ENCODE measurements around the gene DNAJC19. TPM values are rescaled to one million over a fixed set of nuclear protein-coding genes. Genes with fewer than 3 reads are reported as not detected.
"Not testable (repeated sequence)": the region's sequence is repeated elsewhere in the genome, so short reads cannot be mapped to it uniquely, and the experiment has no call there.

DNAJC19 gene
- 68.8 and 92.7 TPM in 2 replicates for polyA plus RNA-seq (2014; cell fraction: cytosol; rRNA removed)
- 70.3 and 87.9 TPM in 2 replicates for polyA plus RNA-seq (2014; cell fraction: nucleus; rRNA removed)

DNA sequence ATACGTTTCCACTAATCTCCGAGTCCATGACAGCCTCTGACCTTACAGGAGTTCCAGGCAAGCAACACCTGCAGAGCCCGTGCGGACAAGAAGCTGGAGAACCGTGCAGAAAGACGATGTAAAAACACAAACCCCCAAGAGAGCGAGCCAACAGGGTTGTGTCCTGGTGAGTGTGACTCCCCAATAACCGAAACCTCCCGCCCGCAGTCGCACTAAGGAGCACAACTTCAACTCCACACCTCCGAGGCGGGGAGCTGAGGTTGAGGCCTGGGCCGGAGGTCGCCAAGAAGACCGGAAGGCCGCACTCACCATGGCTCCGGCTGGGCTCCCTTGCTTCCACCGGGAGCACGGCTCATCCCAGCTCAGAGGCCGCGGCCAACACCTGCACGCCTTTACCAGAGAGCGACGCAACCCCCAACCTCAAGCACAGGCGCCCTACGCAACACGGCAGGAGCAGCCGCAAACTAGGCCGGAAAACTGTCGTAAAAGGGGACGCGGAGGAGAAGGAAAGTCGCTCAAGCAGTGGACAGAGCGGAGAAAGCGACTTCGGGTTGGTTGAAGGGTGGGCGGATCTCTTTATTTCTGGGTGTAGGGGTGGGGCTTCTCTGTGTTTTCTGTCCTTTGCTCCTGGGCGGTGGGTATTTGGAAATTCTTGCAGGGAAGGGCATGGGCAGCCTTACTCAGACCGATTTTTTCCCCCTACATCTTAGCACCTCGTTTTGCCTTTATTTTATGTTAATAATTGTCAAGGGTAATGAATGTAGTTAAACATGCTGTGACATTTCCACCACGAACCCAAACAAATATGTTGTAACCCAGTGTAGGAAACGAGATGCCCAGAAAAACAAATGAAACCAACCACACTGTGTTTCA is at the start of gene DNAJC19:
DNAJC19 (minus strand) TSS at position 446 of the 873 bp plus-strand sequence; CDS start at position 312, 134 bp downstream.
- peak; percentile 99 for DNase-seq (ENCODE audit: low spot score)

DNA sequence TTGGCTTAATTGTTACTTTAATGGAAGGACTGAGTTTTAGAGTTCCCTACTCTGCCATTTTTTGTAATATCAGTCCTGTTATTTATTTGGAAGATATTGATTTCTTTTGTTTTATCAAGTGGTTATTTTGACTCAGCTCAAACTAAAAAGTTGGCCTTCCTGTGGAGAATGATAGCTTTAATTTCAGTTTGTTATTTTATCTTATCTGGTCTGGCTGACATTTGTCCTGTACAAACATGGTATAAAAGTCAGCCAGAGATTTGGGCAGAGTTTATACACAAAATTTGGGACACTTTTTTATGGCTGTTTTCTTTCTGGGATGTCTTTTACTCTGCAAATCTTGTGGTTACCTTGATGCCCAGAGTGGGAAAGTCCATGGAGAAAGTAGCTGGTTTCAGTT is 41.4 kb upstream of the DNAJC19 start:
- DNase-seq (ENCODE audit: low spot score), result no peak

DNA sequence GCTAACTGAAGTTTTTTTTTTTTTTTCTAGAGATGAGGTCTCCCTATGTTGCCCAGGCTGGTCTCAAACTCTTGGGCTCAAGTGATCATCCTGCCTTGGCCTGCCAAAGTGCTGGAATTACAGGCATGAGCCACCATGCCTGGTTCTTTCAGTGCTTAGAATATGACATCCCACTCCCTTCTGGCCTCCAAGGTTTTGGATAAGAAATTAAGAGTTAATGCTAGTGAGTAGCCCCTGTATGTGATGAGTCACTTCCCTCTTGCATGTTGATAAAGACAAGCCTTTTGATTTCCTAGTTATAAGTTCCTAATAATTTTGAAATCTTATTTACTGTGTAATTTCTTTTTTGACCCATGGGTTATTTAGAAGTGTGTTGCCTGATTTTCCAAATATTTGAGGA is 35.7 kb upstream of the DNAJC19 start:
- DNase-seq (ENCODE audit: low spot score), result no peak

DNA sequence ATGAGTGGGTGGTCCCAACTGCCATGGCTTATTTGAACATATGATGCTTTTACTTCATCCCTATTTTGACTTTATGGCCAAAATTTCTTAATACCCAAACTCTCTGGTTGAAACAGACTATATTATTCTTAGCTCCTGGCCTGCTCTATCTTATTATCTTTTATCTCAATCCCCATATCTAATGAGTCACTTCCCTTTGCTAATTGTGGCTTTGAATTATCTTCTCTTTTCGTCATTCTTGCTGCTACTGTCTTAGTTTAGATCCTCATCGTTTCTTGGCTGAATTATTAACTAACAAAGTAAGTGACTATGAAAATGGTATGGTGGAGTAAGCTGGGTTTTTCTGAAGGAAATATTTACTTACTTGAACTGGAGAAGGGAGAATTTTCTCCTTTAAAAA is 28.2 kb upstream of the DNAJC19 start:
- no peak for DNase-seq (ENCODE audit: low spot score)

DNA sequence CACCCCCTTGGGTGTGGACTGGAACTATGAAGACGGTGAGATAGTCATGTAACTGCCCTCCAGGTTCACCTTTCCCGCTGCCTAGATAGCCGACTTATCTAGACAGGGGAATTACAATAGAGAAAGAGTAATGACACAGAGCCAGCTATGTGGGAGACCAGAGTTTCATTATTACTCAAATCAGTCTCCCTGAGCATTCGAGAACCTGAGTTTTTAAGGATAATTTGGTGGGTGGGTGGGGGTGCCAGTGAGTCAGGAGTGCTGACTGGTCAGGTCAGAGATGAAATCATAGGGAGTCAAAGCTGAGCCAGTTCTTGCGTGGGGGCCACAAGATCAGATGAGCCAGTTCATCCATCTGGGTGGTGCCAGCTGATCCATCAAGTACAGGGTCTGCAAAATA is 19.7 kb upstream of the DNAJC19 start:
- DNase-seq (ENCODE audit: low spot score), result no peak

DNA sequence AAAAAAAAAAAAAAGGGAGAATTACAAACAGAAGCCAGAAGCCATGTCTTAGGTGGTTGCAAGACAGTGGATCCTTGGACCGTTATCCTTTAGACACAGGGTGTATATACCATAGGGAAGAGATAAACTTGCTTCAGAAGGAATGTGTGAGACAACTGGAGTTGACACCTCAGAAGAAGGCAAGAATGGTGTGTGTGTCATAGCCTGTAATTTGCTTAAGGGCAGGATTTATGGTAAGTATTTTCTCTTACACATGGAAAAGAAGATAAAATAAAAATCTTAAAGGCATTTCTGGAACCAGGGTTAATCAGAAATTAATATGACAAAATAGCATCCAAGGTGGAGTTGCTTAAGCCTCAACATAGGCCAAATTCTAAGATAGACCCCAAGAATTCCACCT is 19.3 kb upstream of the DNAJC19 start:
- no peak for DNase-seq (ENCODE audit: low spot score)

DNA sequence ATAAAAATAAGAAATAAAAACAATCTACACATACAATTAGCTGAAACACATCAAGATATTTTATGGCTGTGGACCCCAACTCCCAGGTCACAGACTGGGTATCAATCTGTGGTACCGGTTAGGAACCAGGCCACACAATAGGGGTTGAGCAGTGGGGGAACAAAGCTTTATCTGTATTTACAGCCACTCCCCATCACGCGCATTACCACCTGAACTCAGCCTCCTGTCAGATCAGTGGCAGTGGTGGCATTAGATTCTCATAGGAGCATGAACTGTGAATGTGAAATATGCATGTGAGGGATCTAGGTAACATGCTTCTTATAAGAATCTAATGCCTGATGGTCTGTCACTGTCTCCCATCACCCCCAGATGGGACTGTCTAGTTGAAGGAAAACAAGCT is 17.7 kb upstream of the DNAJC19 start:
- DNase-seq (ENCODE audit: low spot score), result no peak

DNA sequence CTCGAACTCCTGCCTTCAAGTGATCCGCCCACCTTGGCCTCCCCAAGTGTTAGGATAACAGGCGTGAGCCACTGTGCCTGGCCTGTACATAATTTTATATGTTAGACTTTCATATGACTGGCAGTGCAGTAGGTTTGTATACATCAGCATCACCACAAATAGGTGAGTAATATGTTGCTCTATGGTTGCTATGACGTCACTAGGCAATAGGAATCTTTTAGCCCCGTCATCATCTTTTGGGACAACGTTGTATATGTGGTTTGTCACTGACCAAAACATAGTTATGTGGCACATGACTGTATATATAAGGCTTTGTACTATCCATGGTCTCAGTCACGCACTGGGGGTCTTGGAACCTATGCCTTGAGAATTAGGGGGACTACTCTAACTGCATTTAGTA is 17.0 kb upstream of the DNAJC19 start:
- no peak for DNase-seq (ENCODE audit: low spot score)

DNA sequence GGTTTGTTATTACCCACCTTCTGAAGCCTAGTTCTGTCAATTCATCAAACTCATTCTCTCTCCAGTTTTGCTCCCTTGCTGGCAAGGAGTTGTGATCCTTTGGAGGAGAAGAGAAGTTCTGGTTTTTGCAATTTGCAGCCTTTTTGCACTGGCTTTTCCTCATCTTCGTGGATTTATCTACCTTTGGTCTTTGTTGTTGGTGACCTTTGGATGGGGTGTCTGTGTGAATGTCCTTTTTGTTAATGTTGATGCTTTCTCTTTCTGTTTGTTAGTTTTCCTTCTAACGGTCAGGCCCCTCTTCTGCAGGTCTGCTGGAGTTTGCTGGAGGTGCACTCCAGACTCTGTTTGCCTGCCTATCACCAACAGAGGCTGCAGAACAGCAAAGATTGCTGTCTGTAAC is 13.9 kb upstream of the DNAJC19 start:
- not testable (repeated sequence) for DNase-seq (ENCODE audit: low spot score)

DNA sequence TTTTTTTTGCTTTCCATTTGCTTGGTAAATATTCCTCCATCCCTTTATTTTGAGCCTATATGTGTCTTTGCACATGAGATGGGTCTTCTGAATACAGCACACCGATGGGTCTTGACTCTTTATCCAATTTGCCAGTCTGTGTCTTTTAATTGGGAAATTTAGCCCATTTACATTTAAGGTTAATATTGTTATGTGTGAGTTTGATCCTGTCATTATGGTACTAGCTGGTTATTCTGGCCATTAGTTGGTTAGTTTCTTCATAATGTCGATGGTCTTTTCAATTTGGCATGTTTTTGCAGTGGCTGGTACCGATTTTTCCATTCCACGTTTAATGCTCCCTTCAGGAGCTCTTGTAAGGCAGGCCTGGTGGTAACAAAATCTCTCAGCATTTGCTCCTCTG is 12.8 kb upstream of the DNAJC19 start:
- DNase-seq (ENCODE audit: low spot score), result not testable (repeated sequence)

DNA sequence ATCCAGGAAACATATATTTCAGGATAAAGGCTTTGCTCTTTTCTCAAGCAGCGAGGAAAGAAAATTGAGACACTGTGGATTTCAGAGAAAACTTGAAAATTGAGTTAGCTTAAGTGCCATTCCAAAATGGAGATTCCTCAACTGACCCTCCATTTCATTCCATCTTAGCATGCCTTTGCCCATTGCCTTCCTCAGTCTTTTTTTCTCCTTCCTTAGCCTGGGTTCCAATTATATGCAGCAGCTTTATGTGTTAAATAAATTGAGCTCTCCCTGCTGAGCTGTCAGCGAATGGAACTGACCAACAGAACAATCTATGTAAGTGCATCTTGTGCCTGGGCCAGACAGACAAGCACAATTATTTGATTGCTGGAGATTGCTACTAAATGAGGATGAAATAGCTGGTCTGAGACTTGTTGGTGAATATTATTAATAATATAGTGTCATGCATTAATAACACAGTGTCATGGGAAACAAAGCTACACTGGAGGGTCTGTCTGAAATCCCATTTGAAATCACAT is 6.9 kb upstream of the DNAJC19 start:
- no peak for DNase-seq (ENCODE audit: low spot score)

DNA sequence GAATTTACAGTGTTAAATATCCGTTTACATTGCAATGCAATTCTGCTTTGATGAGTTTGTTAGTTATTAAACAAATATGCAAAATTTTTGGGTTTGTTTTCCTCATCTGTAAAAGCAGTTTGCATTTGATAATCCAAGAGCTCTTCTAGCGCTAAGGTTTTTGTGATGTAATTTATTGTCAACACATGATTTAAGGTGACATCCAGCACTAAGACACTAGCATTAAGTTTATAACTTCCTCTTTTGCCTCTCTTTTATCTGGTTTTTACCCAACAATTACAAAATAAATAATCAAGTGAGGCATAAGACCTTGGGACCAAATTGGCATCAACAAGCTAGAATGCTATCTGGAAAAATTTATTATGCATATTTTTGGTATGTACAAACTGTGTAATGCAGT is 969 bp upstream of the DNAJC19 start:
- DNase-seq (ENCODE audit: low spot score), result no peak

DNA sequence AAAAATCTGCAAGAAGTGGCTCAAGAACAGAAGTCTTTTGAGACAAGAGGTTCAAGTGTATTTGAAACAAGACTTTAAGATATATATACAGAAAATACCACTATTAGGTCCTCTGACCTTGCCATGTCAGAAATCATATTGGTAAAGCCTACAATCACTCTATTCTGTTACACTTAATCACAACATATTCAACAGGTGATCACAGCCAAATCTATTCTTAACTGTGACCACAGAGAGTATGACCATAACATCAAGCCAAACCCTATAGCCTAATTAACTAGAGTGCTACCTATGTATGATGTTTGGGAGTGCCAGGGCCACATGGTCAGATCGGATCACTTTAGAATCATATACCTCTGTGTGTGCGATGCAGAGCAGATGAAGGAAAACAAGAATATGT is 2.2 kb downstream of the DNAJC19 start:
- no peak for DNase-seq (ENCODE audit: low spot score)

DNA sequence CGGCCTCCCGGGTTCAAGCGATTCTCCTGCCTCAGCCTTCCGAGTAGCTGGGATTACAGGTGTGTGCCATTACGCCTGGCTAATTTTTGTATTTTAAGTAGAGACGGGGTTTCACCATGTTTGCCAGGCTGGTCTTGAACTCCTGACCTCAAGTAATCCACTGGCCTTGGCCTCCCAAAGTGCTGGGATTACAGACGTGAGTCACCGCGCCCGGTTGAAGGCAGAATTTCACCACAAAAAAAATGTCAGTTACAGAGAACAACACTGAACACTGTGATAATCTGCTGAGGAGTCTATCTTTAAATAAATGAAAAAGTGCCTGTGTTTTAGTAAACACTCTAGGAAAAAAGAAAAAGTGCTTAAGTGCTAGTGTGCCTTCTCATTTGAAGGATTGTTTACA is 3.2 kb downstream of the DNAJC19 start:
- DNase-seq (ENCODE audit: low spot score), result not testable (repeated sequence)

DNA sequence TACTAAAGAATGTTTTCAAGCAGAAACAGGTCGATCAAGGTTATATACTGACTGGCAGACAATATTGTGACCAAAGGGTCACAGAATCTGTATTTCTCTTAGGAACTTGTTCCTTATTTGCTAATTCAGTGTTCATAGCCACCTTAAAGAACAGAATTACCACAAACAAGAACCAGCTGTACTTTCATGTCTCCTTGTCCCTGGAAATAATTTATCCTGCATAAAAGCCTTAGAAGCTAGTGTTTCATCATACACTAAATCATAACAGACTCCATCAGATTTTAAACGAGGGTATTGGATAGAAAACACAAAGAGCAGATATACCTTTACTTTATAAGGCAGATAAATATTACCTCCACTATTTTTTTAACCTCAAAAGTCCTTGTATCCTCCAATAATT is 6.4 kb downstream of the DNAJC19 start:
- no peak for DNase-seq (ENCODE audit: low spot score)

DNA sequence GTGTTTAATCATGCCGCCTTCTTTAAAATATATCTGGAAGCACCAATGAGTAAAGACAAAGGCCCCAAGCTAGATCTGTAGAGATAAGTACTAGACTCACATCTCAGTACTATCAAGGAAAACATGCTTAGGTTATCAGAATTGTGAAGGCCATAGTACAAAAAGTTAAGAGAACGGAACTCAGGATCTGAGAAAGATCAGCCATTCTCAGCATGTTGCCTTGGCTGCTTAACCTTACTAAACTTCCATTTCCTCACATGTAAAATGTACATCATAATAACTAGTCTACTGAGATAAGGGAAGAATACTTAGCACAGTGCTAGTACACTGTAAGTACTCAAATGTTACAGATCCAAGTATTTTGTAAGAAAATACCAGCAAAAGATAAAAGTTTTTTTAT is 7.6 kb downstream of the DNAJC19 start:
- DNase-seq (ENCODE audit: low spot score), result no peak

DNA sequence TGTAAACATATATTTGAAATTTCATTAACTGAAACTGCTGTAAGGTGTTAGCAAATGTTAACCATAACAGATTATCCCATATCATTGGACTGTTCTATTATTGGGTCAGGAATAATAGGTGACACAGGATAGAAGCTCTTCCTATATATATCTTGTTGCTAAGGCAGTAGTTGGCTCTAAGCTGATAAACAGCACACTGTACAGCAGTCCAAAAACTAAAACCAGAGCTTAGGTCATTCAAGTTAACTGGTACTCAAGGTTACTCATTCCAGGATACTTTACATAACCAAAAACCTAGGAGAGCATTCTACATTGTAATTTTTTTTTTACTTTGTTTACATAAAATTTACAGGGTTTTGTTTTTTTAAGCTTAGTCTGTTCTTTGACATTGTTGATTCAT is 8.9 kb downstream of the DNAJC19 start:
- DNase-seq (ENCODE audit: low spot score), result no peak

DNA sequence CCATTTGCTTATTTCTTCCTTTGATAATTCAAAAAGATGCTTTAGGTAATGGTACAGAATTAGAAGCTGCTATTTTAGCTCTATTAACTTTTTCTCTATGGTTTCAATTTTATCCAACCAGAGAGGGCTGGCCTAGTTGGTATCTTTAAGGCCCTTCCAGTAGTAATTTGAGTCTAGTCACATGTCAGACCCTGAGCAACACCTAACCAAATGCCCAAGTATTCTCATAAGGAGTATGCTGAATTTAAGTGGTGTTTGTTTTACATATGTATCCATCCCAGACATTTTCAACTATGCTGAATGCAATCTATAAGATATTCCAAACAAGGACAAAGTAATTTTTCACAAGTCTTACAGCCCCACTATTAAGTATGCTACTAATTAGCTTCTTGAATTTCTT is 9.6 kb downstream of the DNAJC19 start:
- DNase-seq (ENCODE audit: low spot score), result no peak

DNA sequence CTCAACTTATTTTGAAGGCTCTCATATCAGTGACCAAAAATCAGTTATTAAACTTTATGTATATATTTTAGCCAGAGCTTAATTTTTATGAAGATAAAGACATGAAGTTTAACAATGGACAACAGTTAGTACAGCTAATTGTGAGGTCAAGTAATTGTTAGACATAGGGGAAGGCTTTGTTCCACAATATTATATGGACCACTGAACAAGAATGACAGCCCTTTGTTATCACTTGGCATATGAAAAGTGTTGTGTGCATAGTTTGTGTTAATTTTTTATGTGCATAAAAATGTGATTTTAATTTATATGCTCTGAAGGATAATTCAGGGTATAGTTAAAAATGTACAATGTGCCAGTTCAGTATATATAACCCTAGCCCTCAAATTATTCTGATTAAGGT is 12.0 kb downstream of the DNAJC19 start:
- no peak for DNase-seq (ENCODE audit: low spot score)

DNA sequence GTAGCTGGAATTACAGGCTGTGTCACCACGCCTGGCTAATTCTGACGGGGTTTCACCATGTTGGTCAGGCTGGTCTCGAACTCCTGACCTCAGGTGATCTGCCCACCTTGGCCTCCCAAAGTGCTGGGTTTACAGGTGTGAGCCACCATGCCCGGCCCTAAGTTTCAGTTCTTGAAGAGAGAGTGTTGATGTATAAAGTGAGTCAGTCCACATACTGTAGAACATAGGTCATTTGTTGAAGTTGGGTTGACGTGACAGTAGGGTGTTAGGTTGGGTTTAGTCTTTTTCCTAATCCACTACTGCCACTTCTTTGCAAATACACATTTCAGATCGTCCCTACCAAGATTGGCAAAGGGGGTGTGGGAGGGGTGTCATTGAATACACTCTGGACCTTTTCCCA is 15.2 kb downstream of the DNAJC19 start:
- DNase-seq (ENCODE audit: low spot score), result no peak

DNA sequence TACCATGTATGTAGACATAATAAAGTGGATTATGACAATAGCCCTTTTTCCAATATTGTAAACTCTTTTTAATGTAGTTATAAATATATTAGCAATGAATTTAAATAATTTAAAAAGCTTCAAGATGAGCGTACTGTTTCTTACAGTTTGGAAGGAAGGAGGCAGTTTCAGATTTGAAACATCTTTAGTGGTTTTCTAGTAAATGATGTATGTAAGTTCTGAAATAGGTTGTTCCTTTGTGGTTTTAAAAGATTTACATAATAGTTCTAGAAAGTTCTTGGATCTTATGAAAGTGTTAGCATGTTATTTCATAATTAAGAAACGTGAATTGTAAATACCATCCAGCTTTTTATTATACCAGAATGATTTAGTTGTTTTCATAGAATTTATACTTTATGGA is 16.0 kb downstream of the DNAJC19 start:
- DNase-seq (ENCODE audit: low spot score), result no peak

DNA sequence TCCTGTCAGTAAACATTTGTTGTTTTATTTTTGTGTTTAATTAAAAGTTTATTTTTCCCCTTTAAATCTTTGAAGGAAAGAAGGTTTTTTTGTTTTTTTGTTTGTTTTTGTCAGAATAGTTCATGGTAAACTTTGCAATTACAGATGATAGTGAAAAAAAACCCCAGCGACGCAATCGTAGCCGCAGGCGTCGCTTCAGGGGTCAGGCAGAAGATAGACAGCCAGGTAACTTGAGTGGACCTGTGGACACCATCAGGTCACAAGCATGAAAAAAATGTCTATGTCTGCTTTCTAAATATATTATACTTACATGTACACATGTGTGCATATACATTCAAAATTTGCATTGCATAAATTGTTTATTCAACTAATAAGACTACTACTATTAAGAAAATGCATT is 18.6 kb downstream of the DNAJC19 start:
- DNase-seq (ENCODE audit: low spot score), result no peak

DNA sequence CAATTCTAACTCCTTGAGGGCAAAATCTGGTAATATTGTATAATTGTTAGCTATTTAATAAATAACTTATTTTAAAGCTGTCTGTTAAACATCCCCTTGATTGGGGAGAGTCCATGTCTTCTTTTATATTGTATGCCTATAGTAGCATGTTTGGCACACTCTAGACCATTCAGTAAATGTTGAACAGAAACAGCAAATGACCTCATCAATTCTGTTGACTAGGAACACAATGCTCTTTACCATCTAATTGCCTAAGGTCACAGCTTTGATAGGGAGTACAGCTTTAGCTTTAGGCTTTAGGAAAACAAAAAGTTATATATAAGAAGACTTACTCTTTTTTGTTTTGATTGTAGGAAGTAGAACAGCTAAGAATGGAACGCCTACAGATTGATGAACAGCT is 27.0 kb downstream of the DNAJC19 start:
- DNase-seq (ENCODE audit: low spot score), result no peak
